NCI-H1105 (cell line): ENCODE measurements around the gene LRP1-AS.

Experiments used
- DNase-seq: peaks from one replicate; lab custom pipeline; 2025; lab: John Stamatoyannopoulos, UW

LRP1-AS gene

DNA sequence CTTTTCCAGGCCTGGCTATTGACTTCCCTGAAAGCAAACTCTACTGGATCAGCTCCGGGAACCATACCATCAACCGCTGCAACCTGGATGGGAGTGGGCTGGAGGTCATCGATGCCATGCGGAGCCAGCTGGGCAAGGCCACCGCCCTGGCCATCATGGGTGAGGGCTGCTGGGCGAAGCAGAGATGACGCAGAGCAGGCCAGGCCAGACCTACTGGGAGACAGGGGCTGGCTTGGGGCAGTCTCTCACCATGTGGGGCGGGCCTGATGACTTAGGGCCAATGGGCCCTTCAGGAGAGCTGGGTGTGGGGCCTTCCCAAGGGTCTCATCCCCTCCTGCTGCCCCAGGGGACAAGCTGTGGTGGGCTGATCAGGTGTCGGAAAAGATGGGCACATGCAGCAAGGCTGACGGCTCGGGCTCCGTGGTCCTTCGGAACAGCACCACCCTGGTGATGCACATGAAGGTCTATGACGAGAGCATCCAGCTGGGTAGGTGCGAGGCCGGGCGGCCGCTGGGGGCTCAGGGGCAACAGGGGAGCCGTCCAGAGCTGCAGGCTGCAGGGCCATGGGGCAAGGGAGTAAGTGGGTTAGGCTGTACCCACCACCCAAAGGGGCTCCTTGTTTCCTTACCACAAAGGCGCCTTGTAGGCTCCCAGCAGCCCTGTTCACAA, 33.0 kb upstream of the LRP1-AS start:
- DNase-seq: no peak

DNA sequence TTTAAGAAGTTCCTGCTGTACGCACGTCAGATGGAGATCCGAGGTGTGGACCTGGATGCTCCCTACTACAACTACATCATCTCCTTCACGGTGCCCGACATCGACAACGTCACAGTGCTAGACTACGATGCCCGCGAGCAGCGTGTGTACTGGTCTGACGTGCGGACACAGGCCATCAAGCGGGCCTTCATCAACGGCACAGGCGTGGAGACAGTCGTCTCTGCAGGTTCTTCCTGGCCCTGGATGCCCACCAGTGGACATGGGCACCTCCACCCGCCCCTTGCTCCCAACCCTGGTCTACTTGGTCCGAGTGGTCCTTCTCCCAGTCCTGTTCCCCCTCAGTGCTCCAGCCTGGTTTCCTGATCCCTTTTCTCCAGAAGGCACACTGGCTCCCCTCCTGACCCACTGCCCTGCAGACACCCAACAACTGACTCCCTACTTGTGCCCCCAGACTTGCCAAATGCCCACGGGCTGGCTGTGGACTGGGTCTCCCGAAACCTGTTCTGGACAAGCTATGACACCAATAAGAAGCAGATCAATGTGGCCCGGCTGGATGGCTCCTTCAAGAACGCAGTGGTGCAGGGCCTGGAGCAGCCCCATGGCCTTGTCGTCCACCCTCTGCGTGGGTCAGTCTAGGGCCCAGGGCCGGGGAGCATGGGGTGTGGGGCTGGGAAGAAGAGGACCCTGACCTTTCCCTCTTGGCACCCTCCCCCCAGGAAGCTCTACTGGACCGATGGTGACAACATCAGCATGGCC, 32.1 kb upstream of the LRP1-AS start:
- DNase-seq: no peak

DNA sequence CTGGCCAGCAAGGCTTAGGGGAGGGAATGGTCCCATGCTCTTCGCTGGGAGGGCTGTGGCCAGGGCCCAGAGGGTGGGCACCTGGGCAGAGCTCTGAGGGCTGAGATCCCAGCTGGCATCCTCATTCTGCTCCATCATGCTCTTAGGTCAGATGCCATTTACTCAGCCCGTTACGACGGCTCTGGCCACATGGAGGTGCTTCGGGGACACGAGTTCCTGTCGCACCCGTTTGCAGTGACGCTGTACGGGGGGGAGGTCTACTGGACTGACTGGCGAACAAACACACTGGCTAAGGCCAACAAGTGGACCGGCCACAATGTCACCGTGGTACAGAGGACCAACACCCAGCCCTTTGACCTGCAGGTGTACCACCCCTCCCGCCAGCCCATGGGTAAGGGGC, 30.8 kb upstream of the LRP1-AS start:
- no peak for DNase-seq

DNA sequence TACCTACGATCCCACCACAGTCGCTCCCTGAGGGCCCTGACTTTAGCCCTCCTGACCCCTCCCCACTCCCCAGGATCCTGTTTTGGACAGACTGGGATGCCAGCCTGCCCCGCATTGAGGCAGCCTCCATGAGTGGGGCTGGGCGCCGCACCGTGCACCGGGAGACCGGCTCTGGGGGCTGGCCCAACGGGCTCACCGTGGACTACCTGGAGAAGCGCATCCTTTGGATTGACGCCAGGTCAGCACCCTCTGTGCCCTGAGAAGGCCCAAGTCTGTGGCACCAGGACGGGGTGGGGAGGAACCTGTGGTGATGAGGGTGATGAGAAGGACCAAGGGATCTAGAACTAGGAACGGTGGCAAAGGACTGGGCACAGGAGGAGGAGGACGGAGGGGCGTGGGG, 29.9 kb upstream of the LRP1-AS start:
- no peak for DNase-seq

DNA sequence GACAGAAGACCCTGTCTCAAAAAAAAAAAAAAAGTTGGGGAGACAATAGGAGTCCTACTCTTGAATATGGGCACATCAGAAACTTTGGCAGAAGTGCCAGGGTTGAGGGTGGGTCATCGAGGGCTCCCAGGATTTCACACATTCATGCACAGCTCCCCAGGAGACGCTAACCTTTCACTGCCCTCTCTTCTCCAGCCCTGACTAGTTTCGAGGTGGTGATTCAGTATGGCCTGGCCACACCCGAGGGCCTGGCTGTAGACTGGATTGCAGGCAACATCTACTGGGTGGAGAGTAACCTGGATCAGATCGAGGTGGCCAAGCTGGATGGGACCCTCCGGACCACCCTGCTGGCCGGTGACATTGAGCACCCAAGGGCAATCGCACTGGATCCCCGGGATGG, 29.4 kb upstream of the LRP1-AS start:
- no peak for DNase-seq

DNA sequence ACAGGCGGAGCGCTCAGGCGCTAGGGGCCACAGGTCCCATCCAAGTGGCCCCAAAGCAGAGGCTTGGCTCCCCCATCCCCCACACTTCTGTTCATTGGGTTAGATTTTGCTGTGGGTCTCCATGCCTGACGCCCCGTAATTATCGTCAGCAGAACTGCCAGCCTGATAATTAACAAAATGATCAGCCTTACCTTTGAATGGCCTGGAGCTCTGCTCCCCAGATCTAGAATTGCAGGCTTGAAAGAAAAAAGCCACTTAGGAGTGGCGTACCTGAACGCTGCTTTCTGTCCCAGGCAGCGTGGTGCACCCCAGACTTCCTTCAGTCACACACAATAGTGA, 28.7 kb upstream of the LRP1-AS start:
- no peak for DNase-seq

DNA sequence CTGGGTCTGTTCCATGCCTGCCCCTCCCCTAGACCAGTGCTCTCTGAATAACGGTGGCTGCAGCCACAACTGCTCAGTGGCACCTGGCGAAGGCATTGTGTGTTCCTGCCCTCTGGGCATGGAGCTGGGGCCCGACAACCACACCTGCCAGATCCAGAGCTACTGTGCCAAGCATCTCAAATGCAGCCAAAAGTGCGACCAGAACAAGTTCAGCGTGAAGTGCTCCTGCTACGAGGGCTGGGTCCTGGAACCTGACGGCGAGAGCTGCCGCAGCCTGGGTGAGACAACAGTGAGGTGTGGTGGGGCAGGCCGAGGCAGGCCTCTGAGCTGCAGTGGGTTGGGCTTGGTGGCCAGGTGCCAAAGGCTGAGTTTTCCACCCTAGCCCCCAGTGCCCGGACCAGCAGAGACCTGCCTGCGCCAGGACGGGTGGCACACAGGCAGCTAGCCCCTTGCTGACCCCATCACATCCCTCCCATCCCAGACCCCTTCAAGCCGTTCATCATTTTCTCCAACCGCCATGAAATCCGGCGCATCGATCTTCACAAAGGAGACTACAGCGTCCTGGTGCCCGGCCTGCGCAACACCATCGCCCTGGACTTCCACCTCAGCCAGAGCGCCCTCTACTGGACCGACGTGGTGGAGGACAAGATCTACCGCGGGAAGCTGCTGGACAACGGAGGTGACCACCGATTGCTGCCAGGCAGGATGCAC, 28.2 kb upstream of the LRP1-AS start:
- peak; percentile 88 for DNase-seq

DNA sequence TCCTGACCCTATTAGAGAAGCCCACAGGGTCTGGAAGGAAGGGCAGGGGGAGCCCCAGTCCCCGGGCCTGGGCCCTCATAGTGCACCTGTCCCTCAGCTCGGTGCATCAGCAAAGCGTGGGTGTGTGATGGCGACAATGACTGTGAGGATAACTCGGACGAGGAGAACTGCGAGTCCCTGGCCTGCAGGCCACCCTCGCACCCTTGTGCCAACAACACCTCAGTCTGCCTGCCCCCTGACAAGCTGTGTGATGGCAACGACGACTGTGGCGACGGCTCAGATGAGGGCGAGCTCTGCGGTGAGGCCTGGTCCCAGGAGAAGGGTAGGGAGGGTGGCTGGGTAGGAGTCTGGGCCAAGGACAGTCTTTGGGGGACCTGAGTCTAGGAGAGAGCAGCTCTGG, 26.3 kb upstream of the LRP1-AS start:
- no peak for DNase-seq

DNA sequence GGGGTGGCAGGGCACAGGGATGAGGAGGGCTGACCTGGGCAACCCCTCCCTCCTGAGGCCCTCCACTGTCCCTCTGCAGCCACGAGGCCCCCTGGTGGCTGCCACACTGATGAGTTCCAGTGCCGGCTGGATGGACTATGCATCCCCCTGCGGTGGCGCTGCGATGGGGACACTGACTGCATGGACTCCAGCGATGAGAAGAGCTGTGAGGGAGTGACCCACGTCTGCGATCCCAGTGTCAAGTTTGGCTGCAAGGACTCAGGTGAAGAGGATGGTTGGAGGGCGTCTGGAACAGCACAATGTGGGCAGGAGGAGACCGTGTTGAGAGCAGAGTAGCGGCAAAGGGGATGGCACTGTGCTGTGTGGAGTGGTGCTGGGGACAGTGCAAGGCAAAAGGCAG, 25.7 kb upstream of the LRP1-AS start:
- no peak for DNase-seq

DNA sequence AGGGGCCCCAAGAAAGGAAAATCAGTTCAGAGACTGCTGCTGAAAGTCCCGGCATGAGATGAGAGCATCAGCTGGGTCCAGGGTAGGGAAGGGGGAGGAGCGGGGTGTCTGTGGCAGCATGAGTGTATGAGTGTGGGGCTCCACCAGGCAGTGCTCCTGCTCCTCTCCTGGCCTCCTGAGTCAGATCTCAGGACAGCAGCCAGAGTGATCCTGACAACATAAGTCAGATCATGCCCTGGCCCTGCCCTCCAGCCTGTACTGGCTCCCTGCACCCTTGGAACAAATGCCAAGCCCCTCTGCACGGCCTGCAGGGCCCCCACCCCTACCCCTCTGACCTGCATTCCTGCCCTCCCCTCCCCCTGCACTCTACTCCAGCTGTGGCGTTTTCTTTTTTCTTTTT, 24.2 kb upstream of the LRP1-AS start:
- no peak for DNase-seq

DNA sequence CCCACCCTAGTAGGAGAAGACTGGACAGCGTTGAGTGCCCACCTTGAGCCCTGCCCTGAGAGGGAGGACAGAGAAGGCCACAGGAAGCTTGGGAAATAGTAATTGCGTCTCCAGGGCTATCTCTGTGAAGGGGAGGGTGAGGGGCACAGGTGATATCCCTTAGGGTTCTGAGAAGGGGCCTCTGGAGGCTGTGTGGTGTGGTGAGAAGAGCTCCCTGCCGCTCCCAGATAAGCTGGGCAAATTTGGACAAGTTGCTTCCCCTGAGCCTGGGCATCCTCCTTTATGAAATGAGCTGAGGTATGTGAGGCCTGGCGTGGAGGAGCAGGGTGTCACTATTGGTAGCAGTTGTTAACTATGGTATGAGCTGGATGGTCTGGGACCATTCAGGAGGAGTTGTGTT, 23.5 kb upstream of the LRP1-AS start:
- DNase-seq: no peak

DNA sequence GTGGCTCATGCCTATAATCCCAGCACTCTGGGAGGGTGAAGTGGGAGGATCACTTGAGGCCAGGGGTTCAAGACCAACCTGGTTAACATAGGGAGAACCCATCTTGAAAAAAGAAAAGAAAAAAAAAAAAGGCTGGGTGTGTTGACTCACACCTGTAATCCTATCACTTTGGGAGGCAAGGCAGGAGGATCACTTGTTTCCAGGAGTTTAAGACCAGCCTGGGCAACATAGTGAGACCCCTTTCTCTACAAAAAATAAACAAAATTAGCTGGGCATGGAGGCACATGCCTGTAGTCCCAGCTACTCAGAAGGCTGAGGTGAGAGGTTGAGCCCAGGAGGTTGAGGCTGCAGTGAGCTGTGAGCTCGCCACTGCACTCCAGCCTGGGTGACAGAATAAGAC, 23.0 kb upstream of the LRP1-AS start:
- DNase-seq: no peak

DNA sequence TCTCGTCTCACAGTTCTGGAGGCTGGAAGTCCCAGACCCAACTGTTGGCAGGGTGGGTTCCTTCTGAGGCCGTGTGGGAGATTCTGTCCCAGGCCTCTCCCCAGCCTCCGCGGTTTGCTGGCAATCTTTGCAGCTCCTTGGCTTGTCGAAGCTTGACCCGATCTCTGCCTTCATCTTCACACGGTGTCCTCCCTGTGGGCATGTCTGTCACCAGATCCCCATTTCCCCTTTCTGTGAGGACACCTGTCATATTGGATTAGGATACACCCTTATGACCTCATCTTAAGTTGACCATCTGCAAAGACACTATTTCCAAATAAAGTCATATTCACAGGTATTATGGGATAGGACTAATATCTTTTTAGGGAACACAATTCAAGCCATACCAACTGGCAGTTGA, 22.6 kb upstream of the LRP1-AS start:
- DNase-seq: no peak

DNA sequence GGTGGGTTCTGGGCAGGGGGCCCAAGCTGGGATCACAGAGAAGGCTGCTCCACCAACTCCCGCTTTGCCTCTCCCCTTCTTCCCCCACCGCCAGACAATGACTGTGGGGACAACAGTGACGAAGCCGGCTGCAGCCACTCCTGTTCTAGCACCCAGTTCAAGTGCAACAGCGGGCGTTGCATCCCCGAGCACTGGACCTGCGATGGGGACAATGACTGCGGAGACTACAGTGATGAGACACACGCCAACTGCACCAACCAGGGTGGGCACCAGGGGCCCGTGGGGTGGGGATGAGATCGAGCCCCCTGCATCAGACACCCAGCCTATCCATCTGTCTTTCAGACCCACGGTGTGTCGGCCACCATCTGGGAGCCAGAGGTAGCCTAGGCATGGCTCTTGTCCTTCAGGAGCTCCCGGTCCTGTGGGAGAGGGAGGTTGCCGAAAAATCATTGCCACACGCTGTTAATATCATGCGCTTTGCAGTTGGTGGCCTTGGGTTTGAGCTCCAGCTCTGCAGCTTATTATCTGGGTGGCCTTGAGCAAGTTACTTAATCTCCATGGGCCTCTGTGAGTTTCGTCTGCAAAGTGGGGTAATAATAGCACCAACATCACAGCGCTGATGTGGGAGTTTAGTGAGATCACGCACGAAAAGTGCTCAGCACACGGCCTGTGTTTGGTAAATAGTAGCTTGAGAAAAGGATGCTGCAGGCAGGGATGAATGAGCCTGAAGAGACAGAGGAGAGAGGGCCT, 21.8 kb upstream of the LRP1-AS start:
- DNase-seq: no peak

DNA sequence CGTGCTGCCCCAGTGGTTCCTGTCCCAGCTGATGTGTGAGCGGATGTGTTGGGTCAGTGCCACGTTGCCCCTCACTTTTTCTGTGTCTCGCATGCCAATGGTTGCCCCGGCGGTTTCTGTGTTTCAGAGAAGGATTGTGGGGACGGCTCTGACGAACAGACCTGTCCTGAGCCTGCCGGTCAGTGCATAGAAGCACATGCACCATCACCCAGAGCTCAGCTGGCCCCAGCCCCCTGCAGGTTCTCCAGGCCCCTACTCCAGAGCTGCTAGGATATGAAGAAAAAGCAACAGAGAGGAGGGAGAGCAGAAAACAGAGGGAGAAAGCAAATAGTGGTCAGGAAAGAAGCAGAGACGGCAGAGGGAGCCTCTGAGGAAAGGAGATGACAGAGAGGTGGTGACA, 20.6 kb upstream of the LRP1-AS start:
- no peak for DNase-seq

DNA sequence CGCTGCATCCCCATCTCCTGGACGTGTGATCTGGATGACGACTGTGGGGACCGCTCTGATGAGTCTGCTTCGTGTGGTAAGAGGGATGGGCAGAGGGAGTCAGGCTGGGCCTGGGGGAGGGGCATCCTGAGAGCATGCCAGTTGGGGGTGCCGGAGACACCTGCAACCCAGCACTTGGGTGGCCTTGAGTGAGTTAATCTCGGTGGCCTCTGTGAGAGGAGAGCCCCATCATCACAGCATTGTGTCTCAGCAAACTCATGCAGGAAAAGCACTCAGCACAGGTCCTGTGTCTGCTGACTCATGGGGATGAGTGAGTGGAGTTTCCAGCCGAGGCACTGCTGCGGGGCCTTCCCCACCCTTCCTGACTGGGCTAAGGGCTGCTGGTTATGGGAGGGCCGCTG, 19.6 kb upstream of the LRP1-AS start:
- DNase-seq: no peak

DNA sequence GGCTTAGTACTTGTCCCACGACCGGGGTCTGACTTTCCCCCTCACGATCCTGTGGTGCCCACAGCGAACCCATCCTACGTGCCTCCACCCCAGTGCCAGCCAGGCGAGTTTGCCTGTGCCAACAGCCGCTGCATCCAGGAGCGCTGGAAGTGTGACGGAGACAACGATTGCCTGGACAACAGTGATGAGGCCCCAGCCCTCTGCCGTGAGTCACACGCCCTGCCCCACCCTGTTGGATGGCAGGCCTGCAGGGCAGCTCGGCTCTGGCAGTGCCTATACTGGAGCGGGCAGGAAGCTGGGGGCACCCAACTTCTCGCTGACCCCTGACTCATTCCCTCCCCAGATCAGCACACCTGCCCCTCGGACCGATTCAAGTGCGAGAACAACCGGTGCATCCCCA, 18.3 kb upstream of the LRP1-AS start:
- no peak for DNase-seq

DNA sequence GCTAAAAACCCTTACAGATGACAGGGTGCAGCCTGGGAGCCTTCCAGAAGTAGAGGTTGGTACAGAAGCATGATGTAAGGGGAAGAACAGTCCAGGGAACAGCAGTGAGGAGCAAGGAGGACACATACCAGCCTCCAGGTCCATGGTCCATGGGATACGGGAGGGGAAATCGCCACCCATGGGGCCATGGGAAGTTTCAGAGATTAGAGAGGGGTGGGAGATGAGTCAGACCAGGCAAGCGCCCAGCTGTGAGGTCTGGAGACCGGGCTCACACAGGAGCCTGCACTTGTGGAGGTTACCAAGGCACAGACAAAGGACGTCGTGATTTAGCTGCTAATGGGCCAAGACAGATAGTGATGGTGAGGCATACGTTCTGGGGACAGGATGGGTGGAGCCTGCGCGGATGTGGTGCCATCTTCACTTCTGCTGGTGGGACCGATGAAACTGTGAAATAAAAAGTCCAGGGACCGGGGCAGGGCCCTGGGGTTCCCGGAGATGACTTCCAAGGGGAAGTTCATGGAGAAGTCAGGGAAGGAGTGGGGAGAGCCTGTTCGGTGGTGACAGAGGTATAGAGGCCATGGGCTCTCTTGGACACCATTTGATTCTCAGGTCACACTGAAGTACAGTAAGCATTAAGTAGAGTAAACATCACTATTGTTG, 17.7 kb upstream of the LRP1-AS start:
- no peak for DNase-seq

DNA sequence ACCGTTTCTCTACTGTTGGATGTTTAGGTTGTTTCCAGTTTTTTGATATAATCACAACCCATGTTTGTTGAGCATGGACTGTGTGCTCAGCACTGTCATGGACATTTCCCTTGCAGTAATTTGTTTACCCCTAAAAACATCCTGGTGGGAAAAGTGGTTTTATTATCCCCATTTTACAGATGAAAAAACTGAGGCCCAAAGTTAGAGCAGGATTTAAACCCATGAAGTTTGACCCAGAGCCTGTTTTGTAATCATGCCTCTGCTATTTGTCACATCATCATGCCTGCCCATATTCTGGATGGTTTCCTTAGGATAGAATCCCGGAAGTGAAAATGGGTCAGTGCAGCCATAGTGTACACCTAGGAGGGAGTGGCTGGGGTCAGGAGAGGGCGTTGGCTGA, 17.0 kb upstream of the LRP1-AS start:
- DNase-seq: no peak

DNA sequence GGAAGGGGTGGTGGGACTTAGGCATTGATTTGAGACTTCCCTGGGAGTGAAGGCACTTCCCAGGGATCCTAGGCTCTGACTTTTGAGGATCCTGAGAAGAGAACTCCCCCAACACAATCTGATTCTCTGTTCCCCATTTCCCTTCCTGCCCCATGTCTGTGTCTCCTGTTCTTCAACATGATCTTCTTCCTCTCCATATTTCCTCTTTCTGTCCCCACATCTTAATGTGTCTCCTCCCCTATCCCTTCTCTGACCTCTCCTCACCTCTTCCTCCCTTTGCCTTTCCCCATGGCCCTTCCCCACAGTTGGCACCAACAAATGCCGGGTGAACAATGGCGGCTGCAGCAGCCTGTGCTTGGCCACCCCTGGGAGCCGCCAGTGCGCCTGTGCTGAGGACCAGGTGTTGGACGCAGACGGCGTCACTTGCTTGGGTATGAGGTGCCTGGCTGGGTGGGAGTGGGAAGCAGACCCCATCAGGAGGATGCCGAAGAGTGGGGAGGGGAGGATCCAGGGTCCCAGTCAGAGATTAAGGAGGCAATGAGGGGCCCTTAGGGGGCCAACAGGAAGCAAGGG, 15.2 kb upstream of the LRP1-AS start:
- no peak for DNase-seq

DNA sequence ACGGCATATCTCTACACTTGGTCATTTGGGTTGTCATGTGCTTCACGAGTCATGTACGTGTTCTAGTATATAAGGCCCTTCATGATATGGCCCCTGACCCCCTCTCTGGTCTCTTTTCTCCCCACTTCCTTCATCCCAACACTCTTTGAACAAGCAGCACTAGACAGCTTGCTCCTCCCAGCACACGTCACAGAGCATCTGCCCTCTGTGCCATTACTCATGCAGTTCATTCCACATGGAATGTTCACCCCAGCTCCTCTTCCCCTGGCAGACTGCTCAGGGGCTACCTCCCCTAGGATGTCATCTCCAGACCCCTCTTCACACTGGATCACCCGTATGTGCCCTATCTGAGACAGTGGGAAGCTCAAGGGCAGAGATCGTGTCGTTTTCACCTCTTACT, 14.1 kb upstream of the LRP1-AS start:
- DNase-seq: no peak

DNA sequence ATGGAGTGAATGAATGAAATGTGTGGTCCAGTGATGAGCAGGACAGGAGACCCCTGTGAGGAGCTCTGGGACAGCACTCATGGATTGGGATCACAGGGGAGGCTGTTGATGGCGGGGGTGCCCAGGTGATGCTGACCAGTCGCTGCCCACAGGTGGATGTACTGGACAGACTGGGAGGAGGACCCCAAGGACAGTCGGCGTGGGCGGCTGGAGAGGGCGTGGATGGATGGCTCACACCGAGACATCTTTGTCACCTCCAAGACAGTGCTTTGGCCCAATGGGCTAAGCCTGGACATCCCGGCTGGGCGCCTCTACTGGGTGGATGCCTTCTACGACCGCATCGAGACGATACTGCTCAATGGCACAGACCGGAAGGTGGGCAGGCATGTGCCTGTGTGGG, 13.3 kb upstream of the LRP1-AS start:
- no peak for DNase-seq
